GM12872 (cell line): ENCODE data around the gene INO80C.

ENCODE experiments used
- TF ChIP-seq, protein P1 (sequence below): IDR thresholded peaks from 3 replicates; pipeline ENCODE4 v1.5.1; 2011; ENCODE audit warnings: low read depth, mild to moderate bottlenecking, low read length, moderate library complexity; ENCODE audit not compliant: insufficient read depth

The INO80C gene

DNA sequence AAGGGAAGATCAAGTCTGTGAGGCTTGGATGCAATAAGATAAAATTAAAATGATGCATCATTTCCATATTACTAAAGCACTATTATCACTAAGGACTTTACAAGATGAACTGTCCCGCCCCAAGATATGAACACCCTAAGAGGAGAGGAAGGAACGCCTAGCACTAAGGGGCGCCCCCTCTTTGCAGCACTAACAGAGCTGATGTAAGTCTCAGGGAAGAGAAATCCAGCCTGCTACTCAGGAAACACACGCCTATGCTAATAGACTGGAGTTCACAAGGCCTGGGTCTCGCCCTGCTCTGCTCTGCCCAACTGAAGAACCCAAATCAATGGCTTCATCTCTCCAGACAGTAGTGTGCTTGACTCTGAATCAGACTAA is 6.1 kb downstream of the INO80C start:
- TF ChIP-seq, protein P1, sequence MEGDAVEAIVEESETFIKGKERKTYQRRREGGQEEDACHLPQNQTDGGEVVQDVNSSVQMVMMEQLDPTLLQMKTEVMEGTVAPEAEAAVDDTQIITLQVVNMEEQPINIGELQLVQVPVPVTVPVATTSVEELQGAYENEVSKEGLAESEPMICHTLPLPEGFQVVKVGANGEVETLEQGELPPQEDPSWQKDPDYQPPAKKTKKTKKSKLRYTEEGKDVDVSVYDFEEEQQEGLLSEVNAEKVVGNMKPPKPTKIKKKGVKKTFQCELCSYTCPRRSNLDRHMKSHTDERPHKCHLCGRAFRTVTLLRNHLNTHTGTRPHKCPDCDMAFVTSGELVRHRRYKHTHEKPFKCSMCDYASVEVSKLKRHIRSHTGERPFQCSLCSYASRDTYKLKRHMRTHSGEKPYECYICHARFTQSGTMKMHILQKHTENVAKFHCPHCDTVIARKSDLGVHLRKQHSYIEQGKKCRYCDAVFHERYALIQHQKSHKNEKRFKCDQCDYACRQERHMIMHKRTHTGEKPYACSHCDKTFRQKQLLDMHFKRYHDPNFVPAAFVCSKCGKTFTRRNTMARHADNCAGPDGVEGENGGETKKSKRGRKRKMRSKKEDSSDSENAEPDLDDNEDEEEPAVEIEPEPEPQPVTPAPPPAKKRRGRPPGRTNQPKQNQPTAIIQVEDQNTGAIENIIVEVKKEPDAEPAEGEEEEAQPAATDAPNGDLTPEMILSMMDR = no peak

DNA sequence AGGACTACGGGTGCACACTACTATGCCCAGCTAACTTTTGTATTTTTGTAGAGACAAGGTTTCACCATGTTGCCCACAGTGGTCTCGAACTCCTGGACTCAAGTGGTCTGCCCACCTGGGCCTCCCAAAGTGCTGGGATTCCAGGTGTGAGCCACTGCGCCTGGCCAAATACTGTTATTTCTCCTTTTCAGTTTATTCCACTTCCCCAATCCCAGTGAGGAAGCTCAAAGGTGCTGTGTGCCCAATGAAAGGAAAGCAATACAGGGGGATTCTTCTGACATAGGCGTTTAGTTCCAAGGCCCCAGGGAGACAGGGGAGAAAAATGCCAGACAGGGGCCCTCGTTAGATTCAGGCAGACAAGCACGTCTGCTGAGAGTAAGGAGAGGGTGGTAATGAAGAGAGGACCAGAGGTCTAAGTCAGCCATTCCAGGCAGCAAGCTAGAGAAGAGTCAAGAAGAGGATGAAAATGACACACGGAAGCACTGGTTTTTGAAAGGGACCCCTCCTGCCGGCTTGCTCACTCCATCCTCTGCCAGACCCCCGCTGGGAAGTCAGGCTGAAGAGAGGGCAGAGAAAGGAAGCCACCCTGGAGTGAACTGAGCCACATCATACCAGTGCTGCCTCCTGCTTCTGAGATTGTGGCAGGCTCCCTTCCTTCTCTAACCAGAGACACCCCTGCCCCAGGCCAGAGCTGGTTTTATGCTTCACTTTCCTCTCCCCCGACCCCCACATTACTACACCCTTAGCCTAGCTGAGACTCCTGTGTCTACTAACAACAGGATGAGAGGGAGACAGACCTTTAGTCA is 6.7 kb downstream of the INO80C start:
- TF ChIP-seq, protein P1 = no peak

DNA sequence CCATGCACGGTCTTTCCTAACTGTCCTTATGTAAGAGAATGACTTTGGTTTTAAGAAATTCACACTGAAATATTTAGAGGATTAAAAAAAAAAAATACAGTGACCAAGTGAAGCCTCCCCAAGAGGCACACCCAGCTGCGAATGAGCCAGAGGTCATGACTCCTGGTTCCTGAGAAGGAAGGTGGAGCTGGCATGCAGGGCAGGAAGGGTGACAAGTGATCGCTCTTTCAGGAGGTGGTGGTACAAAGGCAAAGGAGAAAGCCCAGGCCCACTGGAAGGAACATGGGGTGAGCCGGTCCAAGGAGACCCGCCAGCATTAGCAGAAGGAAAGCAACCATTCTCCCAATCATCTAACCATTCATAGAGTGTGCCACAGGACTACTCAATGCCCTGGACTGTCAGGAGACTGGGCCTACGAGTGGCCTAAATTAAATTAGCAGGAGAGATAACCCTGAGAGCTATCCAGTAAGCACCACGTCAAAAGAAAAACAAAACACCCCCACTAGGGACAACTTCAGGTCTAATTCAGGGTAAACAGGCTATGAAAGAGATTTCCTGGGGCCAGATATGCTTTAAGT is 7.8 kb downstream of the INO80C start:
- TF ChIP-seq, protein P1 = no peak

DNA sequence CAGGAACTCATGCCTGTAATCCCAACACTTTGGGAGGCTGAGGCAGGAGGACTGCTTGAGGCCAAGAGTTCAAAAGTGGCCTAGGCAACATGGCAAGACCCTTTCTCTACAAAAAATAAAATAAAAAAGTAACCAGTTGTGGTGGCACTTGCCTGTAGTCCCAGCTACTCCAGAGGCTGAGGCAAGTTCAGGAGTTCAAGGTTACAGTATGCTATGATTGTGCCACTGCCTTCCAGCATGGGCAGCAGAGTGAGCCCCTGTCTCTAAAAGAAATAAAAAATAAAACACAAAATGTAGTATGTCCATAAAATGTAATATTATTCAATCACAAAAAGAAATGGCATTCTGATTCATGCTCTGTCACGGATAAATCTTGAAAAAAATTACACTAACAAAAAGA is 11.9 kb downstream of the INO80C start:
- TF ChIP-seq, protein P1 = no peak

DNA sequence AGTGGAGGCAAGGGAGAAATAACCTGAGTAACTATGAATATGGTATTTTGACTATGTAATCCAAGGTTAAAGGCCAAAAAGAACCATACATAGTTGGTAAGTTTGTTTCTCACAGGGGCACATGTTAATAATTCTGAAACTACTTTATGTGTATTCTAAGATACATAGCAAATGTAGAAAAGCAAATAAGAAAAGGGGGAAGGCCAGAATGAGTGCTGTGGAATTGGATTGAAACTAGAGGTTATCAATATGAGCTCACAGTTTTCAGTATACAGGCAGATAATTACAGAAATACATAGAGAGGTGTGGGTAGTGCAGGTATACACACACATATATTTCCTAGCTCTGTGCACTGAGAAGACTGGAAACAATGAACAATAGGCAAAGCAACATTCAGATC is 13.7 kb downstream of the INO80C start:
- TF ChIP-seq, protein P1 = no peak

DNA sequence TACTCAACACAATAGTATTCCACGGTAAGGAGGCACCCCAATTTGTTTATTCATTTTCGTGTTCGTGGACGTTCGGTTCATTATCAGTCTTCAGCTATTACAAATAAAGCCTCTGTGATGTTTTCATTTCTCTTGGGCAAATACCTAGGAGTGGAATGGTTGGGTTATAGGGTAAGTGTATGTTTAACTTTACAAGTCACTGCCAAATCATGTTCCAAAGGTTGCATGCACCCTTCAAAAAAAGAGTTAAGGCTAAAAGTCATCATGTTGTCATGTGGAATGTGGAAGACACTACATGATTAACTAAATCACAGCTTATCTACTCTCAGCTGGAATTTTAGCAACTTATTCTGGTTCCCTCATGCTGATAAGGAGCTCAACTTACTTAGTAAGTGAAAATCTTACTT is 15.8 kb downstream of the INO80C start:
- TF ChIP-seq, protein P1 = no peak

DNA sequence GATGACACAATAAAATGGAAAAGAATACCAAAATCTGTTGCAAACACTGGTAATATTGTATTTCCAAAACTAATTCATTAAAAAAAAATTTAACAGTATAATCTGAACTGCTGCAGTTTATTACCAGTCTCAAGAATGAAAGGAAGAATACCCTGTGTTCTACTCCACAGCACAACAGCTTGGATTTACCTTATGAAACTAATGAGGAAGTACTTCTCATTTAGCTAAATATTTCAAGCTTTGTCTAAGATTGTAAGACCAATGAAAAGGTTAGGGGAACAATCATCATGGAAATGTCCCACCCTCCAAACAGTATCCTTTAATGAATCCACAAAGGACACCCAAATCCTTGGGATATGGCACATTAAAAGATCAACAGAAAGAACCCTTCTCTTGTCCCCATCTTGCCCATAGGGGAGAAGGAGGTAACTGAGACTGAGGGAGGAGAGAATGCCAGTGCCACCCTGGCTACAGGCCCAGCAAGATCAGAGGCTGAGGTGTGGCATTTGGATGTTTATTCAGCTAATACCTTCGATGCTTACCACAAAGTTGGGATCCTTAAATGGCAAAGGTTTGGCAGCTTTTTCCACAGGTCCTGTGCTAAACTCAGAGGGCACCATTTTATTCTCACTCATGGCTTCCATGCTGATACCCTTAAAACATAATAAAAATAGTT is 17.7 kb downstream of the INO80C start:
- TF ChIP-seq, protein P1 = no peak
